Endodermal cell (in vitro differentiated cells): ENCODE measurements around the gene CLSTN1. TPM values are rescaled to one million over a fixed set of nuclear protein-coding genes. Genes with fewer than 3 reads are reported as not detected.
"Not testable (repeated sequence)": the region's sequence is repeated elsewhere in the genome, so short reads cannot be mapped to it uniquely, and the experiment has no call there.

Experiments
- DNase-seq: peaks from one replicate; pipeline ENCODE4 v3.0.0-alpha.2; 2017
- H3K27ac ChIP-seq: 2 replicates; pipeline ENCODE4 v1.5.1; 2013; ENCODE audit warnings: mild to moderate bottlenecking, low read depth, low read length, moderate library complexity
- H3K27me3 ChIP-seq: 2 replicates; pipeline ENCODE4 v1.6.1; 2013; ENCODE audit warnings: mild to moderate bottlenecking, low read length, moderate library complexity; ENCODE audit not compliant: insufficient read depth, control insufficient read depth, poor library complexity, severe bottlenecking
- H3K36me3 ChIP-seq: 2 replicates; pipeline ENCODE4 v1.7.0; 2013; ENCODE audit warnings: mild to moderate bottlenecking, low read length, moderate library complexity; ENCODE audit not compliant: control insufficient read depth, insufficient read depth
- H3K4me1 ChIP-seq: one replicate; pipeline ENCODE4 v1.7.0; 2013; ENCODE audit warnings: low read length; ENCODE audit not compliant: control insufficient read depth, insufficient read depth
- H3K4me3 ChIP-seq: 2 replicates; pipeline ENCODE4 v1.5.1; 2013; ENCODE audit warnings: mild to moderate bottlenecking, low read length, moderate library complexity
- H3K9ac ChIP-seq: 2 replicates; pipeline ENCODE4 v1.6.1; 2013; ENCODE audit warnings: mild to moderate bottlenecking, low read length, moderate library complexity; ENCODE audit not compliant: poor library complexity, severe bottlenecking; ENCODE audit errors: extremely low read depth
- H3K9me3 ChIP-seq: 2 replicates; pipeline ENCODE4 v1.6.1; 2013; ENCODE audit warnings: mild to moderate bottlenecking, low read length, moderate library complexity; ENCODE audit not compliant: control insufficient read depth
- H3K27ac Mint-ChIP-seq: 2 replicates; pipeline ENCODE4 v1.8.0; 2020; ENCODE audit warnings: mixed read lengths
- H3K27me3 Mint-ChIP-seq: 2 replicates; pipeline ENCODE4 v1.8.0; 2021; ENCODE audit warnings: mild to moderate bottlenecking, mixed read lengths; ENCODE audit not compliant: insufficient read depth
- H3K36me3 Mint-ChIP-seq: 2 replicates; pipeline ENCODE4 v1.8.0; 2020; ENCODE audit warnings: low read depth, mixed read lengths
- H3K4me1 Mint-ChIP-seq: 2 replicates; pipeline ENCODE4 v1.8.0; 2020; ENCODE audit warnings: mixed read lengths
- H3K4me3 Mint-ChIP-seq: 2 replicates; pipeline ENCODE4 v1.8.0; 2020; ENCODE audit warnings: mild to moderate bottlenecking, moderate library complexity, mixed read lengths
- H3K9me3 Mint-ChIP-seq: 2 replicates; pipeline ENCODE4 v1.8.0; 2020; ENCODE audit warnings: mild to moderate bottlenecking, mixed read lengths
- WGBS, 2 experiments: methylation state at CpG; one replicate each; pipeline versions ENCODE4 v1.1.5 to v1.1.7; 2013; ENCODE audit warnings: missing lambda C conversion rate in 2 of 2, mixed read lengths in 1 of 2; ENCODE audit not compliant: insufficient coverage in 1 of 2, insufficient read length in 1 of 2; 5-methylcytosine and 5-hydroxymethylcytosine counted together
- total RNA-seq, 2 donors: library from RNA; stranded (reverse); fragmentation: NEBNext Ultra II Directional in 1 of 2; extraction: Animal tissue kit (Norgen Biotek cat#: 25700) in 1 of 2; gene quantifications; 2 replicates in 1 of 2; 3 replicates in 1 of 2; pipeline ENCODE4 v1.2.1, GENCODE V29; 2021
- TF ChIP-seq, protein P1 (sequence below): fragments of 200-600 bp; sonication (generic); conservative IDR thresholded peaks from 2 replicates; pipeline ENCODE4 v1.5.0; 2021; ENCODE audit warnings: antibody characterized with exemption, mild to moderate bottlenecking

CLSTN1 gene
- total RNA-seq, 2 donors from 2014 or later: 96.6 to 116 TPM

GRCh38 chr1:9809100-9809510 lies 14.7 kb downstream of the CLSTN1 start:
- H3K27me3 Mint-ChIP-seq: no peaks in the 10 kb centered on the region
- Histone ChIP-seq H3K27me3 (no peaks in the 10 kb centered on the region), H3K9me3 (no peaks in the 10 kb centered on the region), H3K4me1 (no peaks in the 10 kb centered on the region), H3K27ac (peak overlapping the region; percentile 53), H3K9ac (no peak overlapping the region), H3K36me3 (no peaks in the 10 kb centered on the region), H3K4me3 (no peak overlapping the region)
- no peak overlapping the region for H3K4me3 Mint-ChIP-seq
- peaks cover 24% of the 10 kb centered on the region for H3K4me1 Mint-ChIP-seq
- 86 to 87% methylated on average over 1 to 8 of the region's 8 CpGs for WGBS, 2 experiments
- H3K36me3 Mint-ChIP-seq: no peaks in the 10 kb centered on the region
- H3K27ac Mint-ChIP-seq: peak overlapping the region; percentile 21
- peak; percentile 53 for DNase-seq
- TF ChIP-seq, protein P1, sequence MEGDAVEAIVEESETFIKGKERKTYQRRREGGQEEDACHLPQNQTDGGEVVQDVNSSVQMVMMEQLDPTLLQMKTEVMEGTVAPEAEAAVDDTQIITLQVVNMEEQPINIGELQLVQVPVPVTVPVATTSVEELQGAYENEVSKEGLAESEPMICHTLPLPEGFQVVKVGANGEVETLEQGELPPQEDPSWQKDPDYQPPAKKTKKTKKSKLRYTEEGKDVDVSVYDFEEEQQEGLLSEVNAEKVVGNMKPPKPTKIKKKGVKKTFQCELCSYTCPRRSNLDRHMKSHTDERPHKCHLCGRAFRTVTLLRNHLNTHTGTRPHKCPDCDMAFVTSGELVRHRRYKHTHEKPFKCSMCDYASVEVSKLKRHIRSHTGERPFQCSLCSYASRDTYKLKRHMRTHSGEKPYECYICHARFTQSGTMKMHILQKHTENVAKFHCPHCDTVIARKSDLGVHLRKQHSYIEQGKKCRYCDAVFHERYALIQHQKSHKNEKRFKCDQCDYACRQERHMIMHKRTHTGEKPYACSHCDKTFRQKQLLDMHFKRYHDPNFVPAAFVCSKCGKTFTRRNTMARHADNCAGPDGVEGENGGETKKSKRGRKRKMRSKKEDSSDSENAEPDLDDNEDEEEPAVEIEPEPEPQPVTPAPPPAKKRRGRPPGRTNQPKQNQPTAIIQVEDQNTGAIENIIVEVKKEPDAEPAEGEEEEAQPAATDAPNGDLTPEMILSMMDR: no peak
- no peaks in the 10 kb centered on the region for H3K9me3 Mint-ChIP-seq

GRCh38 chr1:9808459-9808858 lies 15.3 kb downstream of the CLSTN1 start:
- Mint-ChIP-seq H3K36me3 (no peaks in the 10 kb centered on the region), H3K9me3 (no peaks in the 10 kb centered on the region), H3K4me1 (peaks cover 24% of the 10 kb centered on the region), H3K27me3 (no peaks in the 10 kb centered on the region), H3K27ac (peak overlapping the region; percentile 21), H3K4me3 (no peak overlapping the region)
- TF ChIP-seq, protein P1: no peak
- H3K27me3 ChIP-seq: no peaks in the 10 kb centered on the region
- no peaks in the 10 kb centered on the region for H3K9me3 ChIP-seq
- H3K9ac ChIP-seq: no peak overlapping the region
- no peak overlapping the region for H3K27ac ChIP-seq
- H3K4me1 ChIP-seq: no peaks in the 10 kb centered on the region
- no peaks in the 10 kb centered on the region for H3K36me3 ChIP-seq
- no peak for DNase-seq
- no peak overlapping the region for H3K4me3 ChIP-seq
- WGBS, 2 experiments: 95 to 98% methylated on average over 8 of the region's 8 CpGs

DNA sequence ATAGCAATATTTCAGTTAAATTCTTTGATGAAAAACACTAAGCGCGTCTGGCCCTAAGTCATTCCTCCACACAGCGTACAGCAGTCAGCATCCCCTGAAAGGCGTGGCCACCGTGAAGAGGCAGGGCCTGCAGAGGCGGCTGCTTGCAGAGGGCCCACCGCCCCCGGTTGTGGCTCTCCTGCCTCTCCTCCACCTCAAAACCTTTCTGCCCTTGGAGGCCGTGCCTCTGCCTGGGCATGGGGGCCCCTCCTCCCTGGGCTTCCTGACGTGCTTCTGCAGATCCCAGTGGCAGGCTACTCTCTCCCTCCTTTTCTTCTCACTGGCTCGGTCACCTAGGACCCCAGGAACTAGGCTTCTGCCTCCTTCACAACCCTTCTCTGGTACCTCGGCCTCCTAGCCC lies 16.2 kb downstream of the CLSTN1 start:
- Histone ChIP-seq H3K36me3 (no peaks in the 10 kb centered on the region), H3K4me1 (no peaks in the 10 kb centered on the region), H3K9me3 (no peaks in the 10 kb centered on the region), H3K9ac (no peak overlapping the region), H3K27ac (peak overlapping the region; percentile 13), H3K4me3 (no peak overlapping the region), H3K27me3 (no peaks in the 10 kb centered on the region)
- H3K4me3 Mint-ChIP-seq: no peak overlapping the region
- no peaks in the 10 kb centered on the region for H3K9me3 Mint-ChIP-seq
- peak; percentile 51 for DNase-seq
- WGBS, 2 experiments: 85 to 100% methylated on average over 1 to 12 of the region's 12 CpGs
- TF ChIP-seq, protein P1: no peak
- H3K36me3 Mint-ChIP-seq: no peaks in the 10 kb centered on the region
- H3K27ac Mint-ChIP-seq: peak overlapping the region; percentile 12
- peaks cover 24% of the 10 kb centered on the region for H3K4me1 Mint-ChIP-seq
- H3K27me3 Mint-ChIP-seq: no peaks in the 10 kb centered on the region

- WGBS, 2 experiments: 85 to 93% methylated on average over 2 to 5 of the region's 5 CpGs
- not testable (repeated sequence) for H3K9me3 ChIP-seq, H3K27me3 Mint-ChIP-seq, H3K4me1 ChIP-seq, H3K27ac ChIP-seq, H3K36me3 Mint-ChIP-seq, H3K36me3 ChIP-seq, H3K9ac ChIP-seq, H3K4me3 Mint-ChIP-seq, H3K27me3 ChIP-seq, H3K4me3 ChIP-seq, H3K9me3 Mint-ChIP-seq, H3K27ac Mint-ChIP-seq
- peak; percentile 21 for DNase-seq
- H3K4me1 Mint-ChIP-seq: peaks cover 22% of the 10 kb centered on the region
These were observed 17.8 kb downstream of the CLSTN1 start for GRCh38 chr1:9805972-9806371.
